Activated CD4-positive, alpha-beta T cell treated with anti-CD3 and anti-CD28 coated beads for 48 hours (primary cell): ENCODE results near the gene ASL.
"Not testable (repeated sequence)": the region's sequence is repeated elsewhere in the genome, so short reads cannot be mapped to it uniquely, and the experiment has no call there.

Source experiments
- DNase-seq: peaks from one replicate; pipeline ENCODE4 v3.0.0-alpha.2; 2020

Gene ASL

GRCh38 chr7:66075590-66076461 lies at the start of gene ASL:
ASL (plus strand) TSS chr7:66075819; CDS start chr7:66076082, 263 bp downstream.
- DNase-seq: peak; percentile 92

GRCh38 chr7:66028342-66028741 lies 47.3 kb upstream of the ASL start:
- not testable (repeated sequence) for DNase-seq

- no peak for DNase-seq
These were observed 41.9 kb upstream of the ASL start for GRCh38 chr7:66033471-66034385.

- not testable (repeated sequence) for DNase-seq
These were observed 41.1 kb upstream of the ASL start for GRCh38 chr7:66034436-66035010.

GRCh38 chr7:66036382-66036781 lies 39.2 kb upstream of the ASL start:
- DNase-seq: no peak

GRCh38 chr7:66036788-66037187 lies 38.8 kb upstream of the ASL start:
- no peak for DNase-seq

GRCh38 chr7:66039094-66039670 lies 36.4 kb upstream of the ASL start:
- no peak for DNase-seq

- peak; percentile 44 for DNase-seq
These were observed 31.7 kb upstream of the ASL start for GRCh38 chr7:66043681-66044497.

- not testable (repeated sequence) for DNase-seq
These were observed 31.1 kb upstream of the ASL start for GRCh38 chr7:66044498-66044854.

GRCh38 chr7:66047426-66047825 lies 28.2 kb upstream of the ASL start:
- DNase-seq: no peak

- not testable (repeated sequence) for DNase-seq
These were observed 25.7 kb upstream of the ASL start for GRCh38 chr7:66049886-66050285.

GRCh38 chr7:66050337-66050957 lies 25.2 kb upstream of the ASL start:
- DNase-seq: no peak

- DNase-seq: no peak
These were observed 24.6 kb upstream of the ASL start for GRCh38 chr7:66050990-66051448.

- DNase-seq: no peak
These were observed 23.2 kb upstream of the ASL start for GRCh38 chr7:66052447-66052846.

GRCh38 chr7:66054063-66054462 lies 21.6 kb upstream of the ASL start:
- no peak for DNase-seq

GRCh38 chr7:66055321-66055956 lies 20.2 kb upstream of the ASL start:
- no peak for DNase-seq

- no peak for DNase-seq
These were observed 14.8 kb upstream of the ASL start for GRCh38 chr7:66060796-66061195.

GRCh38 chr7:66069732-66070131 lies 5.9 kb upstream of the ASL start:
- no peak for DNase-seq

- no peak for DNase-seq
These were observed 5.4 kb upstream of the ASL start for GRCh38 chr7:66070222-66070621.

GRCh38 chr7:66072208-66072607 lies 3.4 kb upstream of the ASL start:
- DNase-seq: not testable (repeated sequence)
